ENCODE data around the gene JAM3.

JAM3 gene

GRCh38 chr11:134124660-134125451 lies 56.0 kb downstream of the JAM3 start:
- TF ChIP-seq POLR2AphosphoS5 (IDR thresholded peaks at IDR 0.05; ENCODE audit: low read depth) (no peak), CTCF (IDR thresholded peaks at IDR 0.05; ENCODE audit: insufficient read depth, low read length) (no peak), GABPA (IDR thresholded peaks at IDR 0.05; ENCODE audit: low read depth) (no peak), SPI1 (IDR thresholded peaks at IDR 0.05; ENCODE audit: borderline replicate concordance, low read depth) (no peak), REST (IDR thresholded peaks at IDR 0.05; ENCODE audit: insufficient replicate concordance, low read depth) (no peak)
- H3K27me3 ChIP-seq (ENCODE audit: insufficient read depth, poor library complexity, severe bottlenecking): peaks cover 39% of the 10 kb centered on the region
- H3K27ac ChIP-seq (replicated peaks): no peak overlapping the region
- DNase-seq (ENCODE audit: low read depth in 1 of 2, low spot score in 1 of 2): no peak
- no peak overlapping the region for H3K4me3 ChIP-seq (replicated peaks; ENCODE audit: insufficient read depth, low read length)

- H3K27me3 ChIP-seq (ENCODE audit: insufficient read depth, poor library complexity, severe bottlenecking): peaks cover 39% of the 10 kb centered on the region
- H3K27ac ChIP-seq (replicated peaks): no peak overlapping the region
- no peak for DNase-seq (ENCODE audit: low read depth in 1 of 2, low spot score in 1 of 2)
- TF ChIP-seq REST (IDR thresholded peaks at IDR 0.05; ENCODE audit: insufficient replicate concordance, low read depth) (no peak), SPI1 (IDR thresholded peaks at IDR 0.05; ENCODE audit: borderline replicate concordance, low read depth) (no peak), CTCF (IDR thresholded peaks at IDR 0.05; ENCODE audit: insufficient read depth, low read length) (no peak), POLR2AphosphoS5 (IDR thresholded peaks at IDR 0.05; ENCODE audit: low read depth) (no peak), GABPA (IDR thresholded peaks at IDR 0.05; ENCODE audit: low read depth) (no peak)
- no peak overlapping the region for H3K4me3 ChIP-seq (replicated peaks; ENCODE audit: insufficient read depth, low read length)
These were observed 56.6 kb downstream of the JAM3 start for GRCh38 chr11:134125507-134125906.

- no peak overlapping the region for H3K4me3 ChIP-seq (replicated peaks; ENCODE audit: insufficient read depth, low read length)
- H3K27me3 ChIP-seq (ENCODE audit: insufficient read depth, poor library complexity, severe bottlenecking): peaks cover 36% of the 10 kb centered on the region
- H3K27ac ChIP-seq (replicated peaks): no peak overlapping the region
- TF ChIP-seq CTCF (IDR thresholded peaks at IDR 0.05; ENCODE audit: insufficient read depth, low read length) (no peak), REST (IDR thresholded peaks at IDR 0.05; ENCODE audit: insufficient replicate concordance, low read depth) (no peak), GABPA (IDR thresholded peaks at IDR 0.05; ENCODE audit: low read depth) (no peak), SPI1 (IDR thresholded peaks at IDR 0.05; ENCODE audit: borderline replicate concordance, low read depth) (no peak), POLR2AphosphoS5 (IDR thresholded peaks at IDR 0.05; ENCODE audit: low read depth) (no peak)
- DNase-seq (ENCODE audit: low read depth in 1 of 2, low spot score in 1 of 2): no peak
These were observed 57.4 kb downstream of the JAM3 start for GRCh38 chr11:134126217-134126822.
